ENCODE results near the gene HSP90B1. TPM values are rescaled to one million over a fixed set of nuclear protein-coding genes. Genes with fewer than 3 reads are reported as not detected.

The HSP90B1 gene
- total RNA-seq, 2 donors from 2014 or later = 403 to 522 TPM

DNA sequence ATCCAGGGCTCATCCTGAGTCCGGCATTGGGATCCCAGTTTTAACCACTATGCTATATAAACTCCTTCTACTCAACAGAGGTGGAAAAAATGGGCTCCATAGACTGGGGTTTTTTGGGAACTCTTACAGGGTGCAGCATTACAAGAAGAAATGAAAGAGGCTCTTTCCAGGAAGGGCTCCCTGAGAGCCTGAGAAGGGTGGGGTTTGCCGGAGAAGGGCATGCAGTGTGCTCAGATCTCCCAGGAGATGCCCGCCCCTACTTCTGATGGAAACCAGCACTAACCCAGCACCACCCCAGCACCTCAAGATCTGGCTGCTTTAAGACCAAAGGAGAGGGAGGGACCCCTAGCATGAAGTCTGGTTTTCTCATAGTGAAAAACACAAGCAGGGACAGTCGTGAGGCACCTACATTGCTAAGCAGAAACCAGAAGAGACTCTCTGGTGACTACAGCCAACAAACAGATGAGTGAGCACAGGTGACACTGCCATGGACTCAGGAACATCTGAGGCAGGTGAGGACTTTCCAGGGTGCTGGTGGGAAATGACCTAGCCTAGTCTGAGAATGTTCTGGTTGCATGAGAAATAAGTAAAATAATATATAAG, 43.9 kb upstream of the HSP90B1 start:
- Histone ChIP-seq H3K4me3 (no peak overlapping the region), H3K9me3 (no peaks in the 10 kb centered on the region), H3K27me3 (replicated peaks; ENCODE audit: insufficient read depth) (no peaks in the 10 kb centered on the region), H3K27ac (no peak overlapping the region), H3K4me1 (ENCODE audit: control insufficient read depth in 1 of 2, low read depth in 2 of 2) (peaks cover 0 to 4% of the 10 kb centered on the region in 2 donors), H3K36me3 (no peaks in the 10 kb centered on the region)
- ATAC-seq (ENCODE audit: insufficient number of reproducible peaks, low FRiP score, low read depth) (no peak), DNase-seq (ENCODE audit: low spot score) (no peak)
- TF ChIP-seq CTCF (IDR thresholded peaks at IDR 0.05) = no peak

- DNase-seq (ENCODE audit: low spot score) (no peak), ATAC-seq (ENCODE audit: insufficient number of reproducible peaks, low FRiP score, low read depth) (no peak)
- no peaks in the 10 kb centered on the region for H3K9me3 ChIP-seq
- H3K27me3 ChIP-seq (replicated peaks; ENCODE audit: insufficient read depth) = no peaks in the 10 kb centered on the region
- no peak overlapping the region for H3K4me3 ChIP-seq
- H3K4me1 ChIP-seq (ENCODE audit: control insufficient read depth in 1 of 2, low read depth in 2 of 2) = peaks cover 0 to 4% of the 10 kb centered on the region in 2 donors
- no peaks in the 10 kb centered on the region for H3K36me3 ChIP-seq
- no peak overlapping the region for H3K27ac ChIP-seq
- no peak for TF ChIP-seq CTCF (IDR thresholded peaks at IDR 0.05)
Observed at GRCh38 chr12:103887738-103888137, 42.5 kb upstream of the HSP90B1 start.

DNA sequence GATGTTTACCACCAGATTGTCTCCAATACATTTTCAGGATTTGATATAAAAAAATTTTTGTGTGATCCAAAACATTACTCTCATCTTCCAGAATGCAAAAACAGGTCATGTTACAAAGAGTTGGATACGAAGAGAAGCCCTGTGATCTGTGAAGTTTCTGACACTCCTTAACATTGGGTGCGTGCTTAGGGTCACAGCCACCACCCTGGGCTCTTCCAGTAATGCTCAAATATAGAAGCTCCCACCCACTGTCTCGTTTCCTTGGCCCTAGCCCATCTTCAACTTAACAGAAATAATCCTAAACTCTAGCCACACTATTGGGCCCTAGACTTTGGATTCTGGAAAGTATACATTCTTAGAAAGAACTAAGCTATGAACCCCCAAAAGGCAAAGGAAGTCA, 32.9 kb upstream of the HSP90B1 start:
- no peak for TF ChIP-seq CTCF (IDR thresholded peaks at IDR 0.05)
- Histone ChIP-seq H3K9me3 (no peaks in the 10 kb centered on the region), H3K4me3 (no peak overlapping the region), H3K27ac (no peak overlapping the region), H3K36me3 (no peaks in the 10 kb centered on the region), H3K27me3 (replicated peaks; ENCODE audit: insufficient read depth) (no peaks in the 10 kb centered on the region), H3K4me1 (ENCODE audit: control insufficient read depth in 1 of 2, low read depth in 2 of 2) (no peaks in the 10 kb centered on the region)
- DNase-seq (ENCODE audit: low spot score) (no peak), ATAC-seq (ENCODE audit: insufficient number of reproducible peaks, low FRiP score, low read depth) (no peak)

GRCh38 chr12:103901518-103902173, 28.6 kb upstream of the HSP90B1 start:
- DNase-seq (ENCODE audit: low spot score) = no peak
- no peak for TF ChIP-seq CTCF (IDR thresholded peaks at IDR 0.05)
- Histone ChIP-seq H3K36me3 (no peaks in the 10 kb centered on the region), H3K9me3 (no peaks in the 10 kb centered on the region), H3K4me3 (no peak overlapping the region), H3K27me3 (replicated peaks; ENCODE audit: insufficient read depth) (no peaks in the 10 kb centered on the region), H3K27ac (no peak overlapping the region), H3K4me1 (ENCODE audit: control insufficient read depth in 1 of 2, low read depth in 2 of 2) (no peaks in the 10 kb centered on the region)
- ATAC-seq (ENCODE audit: insufficient number of reproducible peaks, low FRiP score, low read depth) = no peak

DNA sequence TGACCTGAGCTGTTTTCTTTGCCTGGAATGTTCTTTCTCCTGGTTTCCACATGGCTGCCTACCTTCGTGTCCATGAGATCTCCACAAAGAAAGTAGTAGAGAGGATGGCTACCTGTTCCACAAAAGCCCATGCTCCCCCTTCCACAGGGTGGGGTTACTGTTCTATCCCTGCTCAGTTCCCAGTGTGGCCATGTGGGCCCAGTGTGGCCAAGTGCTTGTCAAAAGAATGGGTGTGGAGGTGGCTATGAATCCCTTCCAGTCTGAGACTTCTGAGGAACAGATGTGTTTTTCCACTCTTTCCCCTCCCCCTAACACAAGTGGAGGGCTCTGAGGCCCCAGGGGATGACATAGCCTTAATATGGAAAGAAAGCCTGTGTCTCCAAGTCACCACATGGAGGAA, 26.2 kb upstream of the HSP90B1 start:
- Histone ChIP-seq H3K27ac (no peak overlapping the region), H3K4me1 (ENCODE audit: control insufficient read depth in 1 of 2, low read depth in 2 of 2) (peaks cover 0 to 4% of the 10 kb centered on the region in 2 donors), H3K9me3 (no peaks in the 10 kb centered on the region), H3K36me3 (no peaks in the 10 kb centered on the region), H3K27me3 (replicated peaks; ENCODE audit: insufficient read depth) (no peaks in the 10 kb centered on the region), H3K4me3 (no peak overlapping the region)
- ATAC-seq (ENCODE audit: insufficient number of reproducible peaks, low FRiP score, low read depth) (no peak), DNase-seq (ENCODE audit: low spot score) (no peak)
- TF ChIP-seq CTCF (IDR thresholded peaks at IDR 0.05) = no peak
